SKM-1 treated with dmso at 0.1 percent for 144 hours (cell line): ENCODE data around the gene CCDC137.
A peak's percentile ranks its signal among the peaks of the same experiment; 100 is the strongest.

Source experiments
- DNase-seq: peaks from one replicate; lab custom pipeline; 2025; ENCODE audit not compliant: unreplicated experiment; lab: John Stamatoyannopoulos, UW

Gene CCDC137

GRCh38 chr17:81682565-81683207 is 16.1 kb downstream of the CCDC137 start:
- DNase-seq: no peak

- no peak for DNase-seq
Observed at GRCh38 chr17:81683208-81683583, 16.7 kb downstream of the CCDC137 start.

GRCh38 chr17:81683584-81684441 is 17.3 kb downstream of the CCDC137 start, which contains the start of the genes ARL16 and HGS:
ARL16 (minus strand) TSS chr17:81683797; CDS start chr17:81683753, 44 bp downstream.
HGS (plus strand) TSS chr17:81684011; CDS start chr17:81684067, 56 bp downstream.
- DNase-seq: peak; percentile 98

- DNase-seq: no peak
Observed at GRCh38 chr17:81684442-81684911, 17.9 kb downstream of the CCDC137 start.

- DNase-seq: no peak
Observed at GRCh38 chr17:81685108-81685507, 18.6 kb downstream of the CCDC137 start.

- no peak for DNase-seq
Observed at GRCh38 chr17:81686614-81687013, 20.1 kb downstream of the CCDC137 start.

- DNase-seq: no peak
Observed at GRCh38 chr17:81687770-81688541, 21.4 kb downstream of the CCDC137 start.

- DNase-seq: no peak
Observed at GRCh38 chr17:81688616-81689015, 22.1 kb downstream of the CCDC137 start.

GRCh38 chr17:81690066-81690465 is 23.5 kb downstream of the CCDC137 start:
- no peak for DNase-seq

GRCh38 chr17:81690549-81690948 is 24.0 kb downstream of the CCDC137 start:
- no peak for DNase-seq

GRCh38 chr17:81691196-81691595 is 24.7 kb downstream of the CCDC137 start:
- no peak for DNase-seq

GRCh38 chr17:81691608-81692007 is 25.1 kb downstream of the CCDC137 start:
- no peak for DNase-seq

GRCh38 chr17:81693509-81694210 is 27.1 kb downstream of the CCDC137 start:
- DNase-seq: no peak

- DNase-seq: no peak
Observed at GRCh38 chr17:81694810-81695209, 28.3 kb downstream of the CCDC137 start.

GRCh38 chr17:81695211-81695610 is 28.7 kb downstream of the CCDC137 start:
- no peak for DNase-seq

GRCh38 chr17:81695801-81696200 is 29.3 kb downstream of the CCDC137 start:
- DNase-seq: no peak

- no peak for DNase-seq
Observed at GRCh38 chr17:81696218-81696941, 29.8 kb downstream of the CCDC137 start.

- no peak for DNase-seq
Observed at GRCh38 chr17:81697261-81698044, 30.9 kb downstream of the CCDC137 start.
